GM19025 (cell line): ENCODE data around the gene IL12RB2.
"Not testable (repeated sequence)": the region's sequence is repeated elsewhere in the genome, so short reads cannot be mapped to it uniquely, and the experiment has no call there.

Source experiments
- ATAC-seq: cut with Tn5 transposase; IDR thresholded peaks from one replicate; pipeline ENCODE4 v1.9.1; 2021; ENCODE audit warnings: mild to moderate bottlenecking, low read depth, moderate library complexity; ENCODE audit not compliant: unreplicated experiment

Gene IL12RB2

DNA sequence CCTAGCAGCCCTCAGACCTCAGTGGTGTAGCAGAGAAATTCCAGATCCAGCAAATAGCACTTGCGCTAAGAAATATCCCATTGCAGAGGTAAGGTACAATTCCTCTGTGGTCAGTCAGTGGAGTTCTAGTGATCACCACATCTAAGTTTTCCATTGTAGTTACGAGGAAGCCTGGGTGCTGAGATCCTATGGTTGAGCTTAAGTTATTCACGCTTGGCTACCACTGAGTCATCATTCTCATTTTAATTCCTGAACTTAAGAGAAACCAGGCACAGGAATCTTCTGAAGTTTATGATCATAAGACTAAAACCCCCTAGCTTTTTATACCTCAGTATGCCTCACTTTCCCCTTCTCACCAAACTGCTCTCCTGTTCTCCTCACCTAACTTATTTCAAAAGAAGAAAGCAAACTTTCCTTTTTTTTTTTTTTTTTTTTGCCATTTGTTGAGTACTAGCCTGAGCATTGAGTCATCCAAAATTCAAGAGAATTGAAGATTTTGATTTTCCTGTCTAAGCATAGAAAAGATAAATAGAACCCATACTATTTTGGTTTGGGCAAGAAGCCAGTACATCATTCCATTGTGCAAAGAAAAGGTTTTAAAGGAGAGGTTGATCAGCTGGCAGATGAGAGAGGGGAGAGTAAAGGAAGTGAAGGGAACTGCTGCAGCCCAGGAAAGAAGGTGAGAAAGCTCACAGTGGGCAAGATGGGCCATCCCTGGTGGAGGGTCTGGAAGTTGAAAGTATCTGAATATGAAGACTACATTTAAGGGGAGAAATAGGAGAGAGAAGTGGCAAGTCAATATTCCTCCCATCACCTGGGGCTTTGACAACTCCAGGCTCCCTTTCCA lies 82.6 kb downstream of the IL12RB2 start:
- ATAC-seq, result no peak

DNA sequence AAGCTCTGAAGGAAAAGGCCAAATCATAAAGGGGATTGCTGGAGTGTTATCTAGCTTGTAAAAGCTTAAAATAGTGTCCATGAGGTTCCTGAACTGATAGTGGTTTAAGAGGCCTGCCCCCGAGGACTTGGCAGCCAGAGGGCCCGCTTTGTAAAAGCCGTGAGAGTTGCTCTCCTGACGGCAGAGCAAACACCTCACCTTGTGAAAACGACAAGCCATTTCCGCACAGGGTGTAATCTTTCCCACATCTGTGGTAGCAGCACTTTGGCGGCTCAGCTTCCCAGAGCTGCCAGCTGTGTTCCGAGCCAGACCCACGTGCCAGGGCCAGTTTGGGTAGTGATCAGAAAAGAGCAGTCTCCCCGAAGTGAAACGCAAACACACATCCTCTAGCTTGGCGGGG lies 85.6 kb downstream of the IL12RB2 start:
- no peak for ATAC-seq

GRCh38 chr1:67393737-67394136 lies 86.1 kb downstream of the IL12RB2 start:
- ATAC-seq, result no peak

DNA sequence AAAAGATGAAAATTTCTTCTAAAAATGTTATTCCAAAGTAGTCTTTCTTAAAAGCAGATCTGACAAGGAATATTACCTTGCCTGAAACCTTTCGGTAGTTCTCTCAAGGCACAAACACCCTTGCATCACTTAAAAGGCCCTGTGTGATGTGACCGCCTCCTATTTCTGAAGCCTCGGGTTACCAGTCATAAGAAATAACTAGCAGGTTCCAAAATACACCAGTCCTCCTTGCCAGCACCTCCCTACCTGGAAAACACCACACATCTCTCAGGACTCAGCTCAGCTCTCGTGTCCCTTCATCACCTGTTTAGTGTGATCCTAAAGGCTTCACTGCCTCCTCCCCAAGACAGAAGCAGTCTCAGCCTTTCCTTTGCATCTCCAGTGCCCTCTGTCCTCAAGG lies 86.9 kb downstream of the IL12RB2 start:
- no peak for ATAC-seq

DNA sequence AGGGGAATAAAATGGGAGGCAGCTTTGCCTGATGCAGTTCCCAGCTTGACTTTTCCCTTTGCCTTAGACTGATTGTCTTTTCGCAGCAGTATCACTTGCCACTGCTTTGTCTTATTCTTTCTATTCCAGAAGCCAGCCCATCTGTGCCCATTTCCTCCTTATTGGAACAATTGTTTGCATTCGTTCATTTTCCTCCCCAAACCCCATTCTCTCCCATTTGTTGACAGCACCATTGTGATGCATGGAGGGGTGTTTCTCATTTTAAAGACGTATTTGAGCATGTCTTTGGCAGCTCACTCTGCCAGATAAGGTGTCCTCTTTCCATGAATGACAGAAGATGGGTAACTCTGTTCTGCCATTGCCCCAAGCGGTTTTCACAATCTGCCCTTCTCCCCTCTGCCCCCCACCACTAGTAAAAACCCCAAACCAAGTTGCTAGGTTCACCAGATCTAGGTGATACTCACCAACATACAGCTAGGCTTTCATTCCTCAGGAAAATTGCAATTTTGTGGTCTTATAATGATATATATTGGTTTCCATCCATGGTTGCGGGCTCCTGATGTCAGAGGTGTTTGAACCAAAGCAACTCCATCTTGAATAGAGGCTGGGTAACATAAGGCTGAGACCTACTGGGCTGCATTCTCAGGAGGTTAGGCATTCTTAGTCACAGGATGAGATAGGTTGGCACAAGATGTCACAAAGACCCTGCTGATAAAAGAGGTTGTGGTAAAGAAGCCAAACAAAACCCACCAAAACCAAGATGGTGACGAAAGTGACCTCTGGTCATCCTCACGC lies 91.7 kb downstream of the IL12RB2 start:
- ATAC-seq, result no peak

DNA sequence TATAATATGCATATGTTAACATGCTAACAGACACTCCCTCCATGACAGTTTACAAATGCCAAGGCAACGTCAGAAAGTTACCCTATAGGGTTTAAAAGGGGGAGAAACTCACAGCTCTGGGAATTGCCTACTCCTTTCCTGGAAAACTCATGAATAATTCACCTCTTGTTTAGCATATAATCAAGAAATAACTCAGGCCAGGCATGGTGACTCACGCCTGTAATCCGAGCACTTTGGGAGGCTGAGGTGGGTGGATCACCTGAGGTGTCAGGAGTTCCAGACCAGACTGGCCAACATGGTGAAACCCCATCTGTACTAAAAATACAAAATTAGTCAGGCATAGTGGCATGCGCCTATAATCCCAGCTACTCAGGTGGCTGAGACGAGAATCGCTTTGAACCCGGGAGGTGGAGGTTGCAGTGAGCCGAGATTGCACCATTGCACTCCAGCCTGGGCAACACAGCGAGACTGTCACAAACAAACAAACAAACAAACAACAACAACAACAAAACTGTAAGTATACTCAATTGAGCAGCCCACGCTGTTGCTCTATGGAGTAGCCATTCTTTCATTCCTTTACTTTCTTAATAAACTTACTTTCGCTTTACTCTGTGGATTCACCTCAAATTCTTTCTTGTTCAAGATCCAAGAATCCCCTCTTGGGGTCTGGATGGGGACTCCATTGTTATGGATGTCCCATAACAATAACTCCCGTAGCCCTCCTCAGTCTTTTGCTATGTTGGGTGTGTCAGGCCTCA lies 92.5 kb downstream of the IL12RB2 start:
- not testable (repeated sequence) for ATAC-seq

GRCh38 chr1:67401443-67401842 lies 93.8 kb downstream of the IL12RB2 start:
- ATAC-seq, result no peak

- ATAC-seq, result no peak
Measured at GRCh38 chr1:67404212-67404620, 96.5 kb downstream of the IL12RB2 start.

- no peak for ATAC-seq
Measured at GRCh38 chr1:67405473-67406245, 98.0 kb downstream of the IL12RB2 start.

DNA sequence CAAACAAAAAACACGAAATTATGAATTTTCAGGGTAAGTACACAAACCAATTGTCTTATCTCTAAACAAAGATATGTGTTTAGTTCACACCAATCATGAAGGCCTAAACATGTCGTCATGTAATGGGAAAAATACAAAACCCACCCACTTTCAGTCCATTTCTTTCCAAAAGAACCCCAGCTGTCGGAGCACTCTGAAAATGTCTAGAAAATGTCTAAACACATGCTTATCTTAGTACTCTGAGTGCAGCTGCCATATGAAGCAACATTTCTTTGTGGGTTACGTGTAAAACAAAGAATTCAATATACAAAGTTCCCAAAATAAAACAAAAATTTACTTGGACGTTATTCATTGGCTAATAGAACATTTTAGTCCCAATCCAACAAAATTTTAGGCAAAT lies 99.8 kb downstream of the IL12RB2 start:
- no peak for ATAC-seq

GRCh38 chr1:67408148-67408547 lies 100.5 kb downstream of the IL12RB2 start:
- ATAC-seq, result no peak

GRCh38 chr1:67413101-67413500 lies 105.4 kb downstream of the IL12RB2 start:
- not testable (repeated sequence) for ATAC-seq

GRCh38 chr1:67414574-67414973 lies 106.9 kb downstream of the IL12RB2 start:
- no peak for ATAC-seq

- no peak for ATAC-seq
Measured at GRCh38 chr1:67415041-67415440, 107.4 kb downstream of the IL12RB2 start.

GRCh38 chr1:67417733-67418132 lies 110.1 kb downstream of the IL12RB2 start:
- ATAC-seq, result not testable (repeated sequence)

- ATAC-seq, result no peak
Measured at GRCh38 chr1:67418839-67419586, 111.3 kb downstream of the IL12RB2 start.

DNA sequence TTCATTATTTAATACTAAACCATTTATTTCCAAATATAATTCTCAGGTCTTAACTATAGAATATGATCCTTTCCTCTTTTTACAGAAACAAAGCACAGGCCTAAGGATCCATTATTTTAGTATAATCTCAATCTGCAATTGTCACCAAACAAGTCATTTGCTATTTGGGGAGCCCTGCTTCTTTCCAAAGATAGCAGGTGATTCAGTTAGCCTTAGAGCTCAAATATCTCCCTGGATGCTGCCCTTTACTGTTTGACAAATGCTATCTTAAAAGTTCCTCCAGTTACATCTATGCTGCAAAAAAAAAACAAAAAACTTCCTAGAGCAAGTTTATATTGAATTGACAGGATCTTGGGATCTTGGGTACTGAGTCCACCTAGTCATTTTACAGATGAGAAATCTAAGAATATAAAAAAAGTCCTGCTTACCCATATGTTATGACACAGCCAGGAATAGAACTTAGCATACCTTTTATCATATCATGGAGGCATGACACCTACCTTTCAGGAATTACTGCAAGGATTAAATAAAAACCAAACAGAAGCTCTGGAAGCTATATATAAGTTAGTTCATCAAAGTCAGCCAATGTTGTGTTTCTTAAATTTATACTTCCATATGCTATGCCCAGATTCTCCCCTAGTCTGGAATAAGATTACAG lies 113.3 kb downstream of the IL12RB2 start:
- no peak for ATAC-seq

DNA sequence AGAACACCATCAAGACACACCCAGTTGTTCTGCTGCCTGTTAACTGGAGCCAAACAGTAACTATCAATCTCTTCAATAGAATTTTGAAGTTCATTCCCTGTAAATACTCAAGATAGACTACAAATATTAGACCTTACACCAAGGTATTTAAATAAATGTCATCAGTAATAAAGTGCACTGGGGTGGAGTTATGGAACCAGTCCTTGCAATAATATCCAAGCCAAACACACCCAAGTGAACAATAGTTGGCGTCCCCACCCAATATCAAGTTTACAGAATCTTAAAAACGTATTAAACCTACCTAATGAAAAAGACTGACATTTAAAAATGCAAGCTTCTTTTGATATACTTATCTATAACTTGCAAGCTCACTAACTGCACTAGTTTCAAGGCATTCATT lies 119.8 kb downstream of the IL12RB2 start:
- no peak for ATAC-seq

DNA sequence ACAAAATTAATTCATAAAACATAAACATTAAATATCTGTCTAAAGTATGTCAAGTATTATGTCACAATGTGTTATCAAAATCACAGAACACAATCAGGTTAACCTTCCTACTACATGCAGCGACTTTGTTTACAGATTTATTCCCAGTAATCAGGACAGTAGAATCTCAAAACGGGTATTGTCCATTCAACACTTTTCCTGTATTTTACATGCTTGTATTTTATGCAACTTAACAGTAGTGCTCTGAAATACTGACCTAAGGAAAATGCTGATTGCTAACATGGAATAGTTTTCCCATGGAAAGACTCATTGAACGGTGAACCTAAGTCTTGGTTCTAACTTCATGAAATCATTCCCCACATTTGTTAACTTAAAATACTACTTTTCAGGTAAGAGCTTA lies 120.3 kb downstream of the IL12RB2 start:
- ATAC-seq, result no peak
